Liver (tissue), 3 donors: Measurements from ENCODE around the gene USP53.

Experiments used
- GABPA ChIP-seq, 2 donors: IDR thresholded peaks in 1 of 2; conservative IDR thresholded peaks in 1 of 2; 2 replicates each; pipeline ENCODE4 v1.6.1; 2016; ENCODE audit warnings: antibody characterized with exemption in 2 of 2, mild to moderate bottlenecking in 1 of 2, moderate library complexity in 1 of 2
- RAD21 ChIP-seq, 2 donors: IDR thresholded peaks; 2 replicates each; pipeline ENCODE4 v1.6.1; 2016; ENCODE audit warnings: antibody characterized with exemption in 2 of 2, mild to moderate bottlenecking in 2 of 2
- TAF1 ChIP-seq: conservative IDR thresholded peaks from 2 replicates; pipeline ENCODE4 v1.6.1; 2016; ENCODE audit warnings: antibody characterized with exemption, mild to moderate bottlenecking
- TF ChIP-seq, protein P1 (sequence below): fragments of 150-350 bp; IDR thresholded peaks from 2 replicates; pipeline ENCODE4 v1.5.1; 2017; ENCODE audit warnings: improper control_type of control experiment, low read depth, low read length; ENCODE audit not compliant: missing input control
- donor health status: healthy.
- donor health status: healthy.

DNA sequence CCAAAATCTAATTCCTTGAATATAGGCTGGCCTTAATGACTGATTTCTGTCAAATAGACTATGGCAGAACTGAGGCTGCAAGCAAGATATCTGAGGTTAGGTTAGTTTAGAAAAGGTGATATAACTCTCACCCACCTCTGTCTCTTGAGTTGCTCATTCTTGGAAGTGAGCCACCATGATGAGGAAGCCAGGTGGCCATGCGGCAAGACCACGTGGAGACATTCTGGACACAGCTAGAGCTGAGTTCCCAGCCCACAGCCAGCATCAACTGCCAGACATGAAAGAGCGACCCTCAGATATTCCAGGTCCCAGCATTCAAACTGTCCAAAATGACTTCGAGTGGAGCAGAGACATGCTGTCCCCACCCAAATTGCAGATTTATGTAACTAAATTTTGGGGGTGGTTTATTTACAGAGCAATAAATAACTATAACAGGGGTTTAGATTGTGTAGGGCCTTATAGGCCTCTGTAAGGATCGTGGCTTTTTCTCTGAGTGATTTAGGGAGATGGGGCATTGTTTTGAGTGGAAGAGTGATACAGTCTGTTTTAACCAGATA is 33.7 kb downstream of the USP53 start:
- no peak for TF ChIP-seq RAD21 (IDR thresholded peaks at IDR 0.05)
- no peak for TF ChIP-seq GABPA (IDR thresholded peaks at IDR 0.05 in 1 of 2, conservative IDR thresholded peaks at IDR 0.05 in 1 of 2)
- TF ChIP-seq TAF1, result no peak
- TF ChIP-seq, protein P1, sequence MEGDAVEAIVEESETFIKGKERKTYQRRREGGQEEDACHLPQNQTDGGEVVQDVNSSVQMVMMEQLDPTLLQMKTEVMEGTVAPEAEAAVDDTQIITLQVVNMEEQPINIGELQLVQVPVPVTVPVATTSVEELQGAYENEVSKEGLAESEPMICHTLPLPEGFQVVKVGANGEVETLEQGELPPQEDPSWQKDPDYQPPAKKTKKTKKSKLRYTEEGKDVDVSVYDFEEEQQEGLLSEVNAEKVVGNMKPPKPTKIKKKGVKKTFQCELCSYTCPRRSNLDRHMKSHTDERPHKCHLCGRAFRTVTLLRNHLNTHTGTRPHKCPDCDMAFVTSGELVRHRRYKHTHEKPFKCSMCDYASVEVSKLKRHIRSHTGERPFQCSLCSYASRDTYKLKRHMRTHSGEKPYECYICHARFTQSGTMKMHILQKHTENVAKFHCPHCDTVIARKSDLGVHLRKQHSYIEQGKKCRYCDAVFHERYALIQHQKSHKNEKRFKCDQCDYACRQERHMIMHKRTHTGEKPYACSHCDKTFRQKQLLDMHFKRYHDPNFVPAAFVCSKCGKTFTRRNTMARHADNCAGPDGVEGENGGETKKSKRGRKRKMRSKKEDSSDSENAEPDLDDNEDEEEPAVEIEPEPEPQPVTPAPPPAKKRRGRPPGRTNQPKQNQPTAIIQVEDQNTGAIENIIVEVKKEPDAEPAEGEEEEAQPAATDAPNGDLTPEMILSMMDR, result no peak
